IMR-90 (cell line): ENCODE measurements around the gene ARHGAP15. TPM values are rescaled to one million over a fixed set of nuclear protein-coding genes. Genes with fewer than 3 reads are reported as not detected.

Source experiments
- ATAC-seq: fragments of 200-7000 bp; cut with Tn5 transposase; 2 replicates; pipeline ENCODE4 v1.9.1; 2020; ENCODE audit warnings: low read depth, mild to moderate bottlenecking, moderate library complexity
- BruUV-seq: library from RNA; stranded (reverse); fragments of 400-500 nt; replicated peaks from 2 replicates; lab custom pipeline; 2021; lab: Mats Ljungman, UMichigan
- CTCF ChIA-PET: fragments of 300-600 bp; formaldehyde crosslinking; extraction: SDS; loops from one replicate; lab custom pipeline; 2021; ENCODE audit warnings: antibody characterized with exemption; lab: Yijun Ruan, JAX
- POLR2A ChIA-PET: fragments of 300-600 bp; sonication (Branson Sonifier 250); formaldehyde crosslinking; loops from one replicate; lab custom pipeline; 2022; ENCODE audit warnings: antibody characterized with exemption; ENCODE audit not compliant: unreplicated experiment; lab: Charles Lee
- DNase-seq: peaks from one replicate; pipeline ENCODE4 v3.0.0; 2013
- H2AFZ ChIP-seq: replicated peaks from 2 replicates; pipeline ENCODE3; 2013; ENCODE audit warnings: low read length, mild to moderate bottlenecking; ENCODE audit not compliant: poor library complexity
- H2AK5ac ChIP-seq: 2 replicates; pipeline ENCODE4 v1.6.1; 2013; ENCODE audit warnings: low read depth, low read length, inconsistent platforms
- H2AK9ac ChIP-seq: replicated peaks from 2 replicates; pipeline ENCODE3; 2013; ENCODE audit warnings: mild to moderate bottlenecking, low read depth, low read length, moderate library complexity; ENCODE audit not compliant: poor library complexity
- H2BK120ac ChIP-seq: 2 replicates; pipeline ENCODE4 v1.6.1; 2013; ENCODE audit warnings: low read depth, low read length, inconsistent platforms
- H2BK15ac ChIP-seq: 3 replicates; pipeline ENCODE4 v1.6.1; 2013; ENCODE audit warnings: low read depth, low read length, inconsistent platforms
- H2BK20ac ChIP-seq: 2 replicates; pipeline ENCODE4 v1.6.1; 2013; ENCODE audit warnings: low read depth, mild to moderate bottlenecking, inconsistent platforms, low read length, moderate library complexity
- H2BK5ac ChIP-seq: 2 replicates; pipeline ENCODE4 v1.6.1; 2013; ENCODE audit warnings: mild to moderate bottlenecking, low read depth, low read length, inconsistent platforms; ENCODE audit not compliant: poor library complexity, severe bottlenecking
- H3K14ac ChIP-seq: replicated peaks from 2 replicates; pipeline ENCODE4 v1.6.1; 2013; ENCODE audit warnings: low read depth, low read length, inconsistent platforms
- H3K18ac ChIP-seq: 2 replicates; pipeline ENCODE4 v1.6.1; 2013; ENCODE audit warnings: low read depth, low read length, control low read depth
- H3K23ac ChIP-seq: 2 replicates; pipeline ENCODE4 v1.6.1; 2013; ENCODE audit warnings: low read depth, low read length, inconsistent platforms
- H3K27ac ChIP-seq: 2 replicates; pipeline ENCODE4 v1.5.1; 2013; ENCODE audit warnings: mild to moderate bottlenecking, control low read depth, low read length; ENCODE audit not compliant: insufficient read depth
- H3K27me3 ChIP-seq: 2 replicates; pipeline ENCODE4 v1.6.1; 2013; ENCODE audit warnings: low read length; ENCODE audit not compliant: control insufficient read depth, insufficient read depth
- H3K36me3 ChIP-seq: 2 replicates; pipeline ENCODE4 v1.6.1; 2013; ENCODE audit warnings: low read length, mixed read lengths; ENCODE audit not compliant: control insufficient read depth, insufficient read depth
- H3K4ac ChIP-seq: 2 replicates; pipeline ENCODE4 v1.6.1; 2013; ENCODE audit warnings: low read depth, low read length, inconsistent platforms
- H3K4me1 ChIP-seq: 2 replicates; pipeline ENCODE4 v1.6.1; 2013; ENCODE audit warnings: low read length, mixed read lengths; ENCODE audit not compliant: control insufficient read depth, insufficient read depth
- H3K4me2 ChIP-seq: 2 replicates; pipeline ENCODE4 v1.6.1; 2013; ENCODE audit warnings: low read depth, mild to moderate bottlenecking, control low read depth, low read length, moderate library complexity
- H3K4me3 ChIP-seq: 2 replicates; pipeline ENCODE4 v1.5.1; 2013; ENCODE audit warnings: low read depth, mild to moderate bottlenecking, control low read depth, low read length, moderate library complexity; ENCODE audit not compliant: insufficient read depth
- H3K56ac ChIP-seq: 2 replicates; pipeline ENCODE4 v1.6.1; 2013; ENCODE audit warnings: low read length, inconsistent platforms; ENCODE audit not compliant: insufficient read depth; ENCODE audit errors: extremely low read depth
- H3K79me1 ChIP-seq, 2 experiments: 2 replicates each; pipeline ENCODE4 v1.6.1; 2013; ENCODE audit warnings: low read length in 2 of 2, inconsistent platforms in 1 of 2, low read depth in 1 of 2
- H3K9ac ChIP-seq: 2 replicates; pipeline ENCODE4 v1.6.1; 2013; ENCODE audit warnings: low read depth, low read length, control low read depth
- H3K9me1 ChIP-seq: 2 replicates; pipeline ENCODE4 v1.6.1; 2013; ENCODE audit warnings: low read length, inconsistent platforms; ENCODE audit not compliant: insufficient read depth
- H3K9me3 ChIP-seq: 2 replicates; pipeline ENCODE4 v1.6.1; 2013; ENCODE audit warnings: low read length; ENCODE audit not compliant: control insufficient read depth, insufficient read depth
- H4K20me1 ChIP-seq: 2 replicates; pipeline ENCODE4 v1.6.1; 2013; ENCODE audit warnings: low read length, inconsistent platforms; ENCODE audit not compliant: insufficient read depth
- H4K5ac ChIP-seq: 2 replicates; pipeline ENCODE4 v1.6.1; 2013; ENCODE audit warnings: mild to moderate bottlenecking, low read depth, low read length, control low read depth
- H4K8ac ChIP-seq, 2 experiments: 2 replicates each; pipeline ENCODE4 v1.6.1; 2013; ENCODE audit warnings: low read depth in 2 of 2, low read length in 2 of 2, control low read depth in 1 of 2, inconsistent platforms in 1 of 2
- H4K91ac ChIP-seq: 2 replicates; pipeline ENCODE4 v1.6.1; 2013; ENCODE audit warnings: low read depth, low read length, inconsistent platforms; ENCODE audit not compliant: insufficient read depth
- MXI1 ChIP-seq: IDR thresholded peaks from 2 replicates; pipeline ENCODE4 v1.6.1; 2012; ENCODE audit warnings: low read depth, mild to moderate bottlenecking, low read length, moderate library complexity, borderline replicate concordance
- WGBS, 2 experiments: methylation state at CpG; one replicate each; pipeline versions ENCODE4 v1.1.5 to v1.1.7; 2013; ENCODE audit warnings: missing lambda C conversion rate in 2 of 2; ENCODE audit not compliant: insufficient read length in 1 of 2; ENCODE audit errors: extremely low coverage in 2 of 2; 5-methylcytosine and 5-hydroxymethylcytosine counted together
- dilution Hi-C: fragments of 300-500 bp; cut with HindIII; formaldehyde crosslinking; loops from one replicate; pipeline ENCODE4 v1.14.3; 2018; ENCODE audit warnings: low sequenced_read_pairs; ENCODE audit not compliant: unreplicated experiment
- in situ Hi-C: fragments of 300-500 bp; cut with MboI; formaldehyde crosslinking; loops from 3 replicates; pipeline ENCODE4 v1.14.3; 2019; ENCODE audit warnings: low sequenced_read_pairs, inconsistent platforms, mixed read lengths
- intact Hi-C: fragments of 100-400 bp; cut with micrococcal nuclease; formaldehyde crosslinking; loops from 2 replicates; pipeline ENCODE4 v1.10.0; 2022
- polyA plus RNA-seq, 3 experiments: library from polyadenylated mRNA; depleted of rRNA; stranded (reverse); fragments of >200 nt; gene quantifications; 2 replicates each; pipeline ENCODE4 v1.2.3, GENCODE V29; 2012; ENCODE audit warnings: low replicate concordance in 1 of 3
- total RNA-seq: library from RNA; depleted of rRNA; stranded (reverse); fragments of >200 nt; gene quantifications from 2 replicates; pipeline ENCODE4 v1.2.3, GENCODE V29; 2012

The ARHGAP15 gene
- total and polyA plus RNA-seq, 2 of the 4 experiments (the other 2 are of a cell fraction): not detected

GRCh38 chr2:143796051-143796450 is 666.8 kb downstream of the ARHGAP15 start:
- no peak overlapping the region for H2BK20ac ChIP-seq
- H3K4ac ChIP-seq: no peak overlapping the region
- no peak overlapping the region for H3K23ac ChIP-seq
- H3K9ac ChIP-seq: no peak overlapping the region
- H3K9me3 ChIP-seq: 0 out of 2 replicates have a peak, but pooled peaks cover 3% of the 10 kb centered on the region
- H4K8ac ChIP-seq: no peak overlapping the region
- no peak overlapping the region for H3K4me3 ChIP-seq
- H2BK120ac ChIP-seq: 0 out of 2 replicates have a peak overlapping the region, but pooled peaks have one; percentile 0
- ChIA-PET POLR2A (no interaction called here), CTCF (interaction anchor here (0.5 kb wide), 1 partner anchor 114 kb away, joined by 3 read pairs; no protein-coding TSS in a partner anchor)
- H3K56ac ChIP-seq: no peak overlapping the region
- no CpG with 5 or more reads among the region's 1 CpG for WGBS, 2 experiments
- no peak overlapping the region for H2AK9ac ChIP-seq
- dilution Hi-C loops (no loop called here), in situ Hi-C loops (no loop called here), intact Hi-C loops (no loop called here)
- H3K4me1 ChIP-seq: no peaks in the 10 kb centered on the region
- no peak overlapping the region for H3K18ac ChIP-seq
- ATAC-seq (no peak), DNase-seq (no peak)
- no peak overlapping the region for H3K14ac ChIP-seq
- H4K20me1 ChIP-seq: no peaks in the 10 kb centered on the region
- H4K91ac ChIP-seq: no peak overlapping the region; the same call in 1 of the 2 replicates
- H3K9me1 ChIP-seq: peaks cover 2% of the 10 kb centered on the region; the same call in 1 of the 2 replicates
- no peak overlapping the region for H3K4me2 ChIP-seq
- no peak overlapping the region for H2BK15ac ChIP-seq
- TF ChIP-seq MXI1: no peak
- no peaks in the 10 kb centered on the region for H3K79me1 ChIP-seq
- BruUV-seq: no TSS peak
- H3K36me3 ChIP-seq: no peaks in the 10 kb centered on the region
- no peak overlapping the region for H2BK5ac ChIP-seq
- H3K27ac ChIP-seq: no peak overlapping the region
- no peak overlapping the region for H4K5ac ChIP-seq
- no peak overlapping the region for H2AFZ ChIP-seq
- no peak overlapping the region for H2AK5ac ChIP-seq
- no peaks in the 10 kb centered on the region for H3K27me3 ChIP-seq
